Loucy (cell line): ENCODE measurements around the gene GRB10.

Experiments
- H2AFZ ChIP-seq: fragments of 200-600 bp; sonication (generic); 2 replicates; pipeline ENCODE4 v1.6.0; 2016; ENCODE audit warnings: antibody characterized with exemption, mild to moderate bottlenecking, low read length, moderate library complexity
- H3F3A ChIP-seq: fragments of 200-600 bp; 2 replicates; pipeline ENCODE4 v1.6.0; 2016; ENCODE audit warnings: antibody characterized with exemption, low read depth, mild to moderate bottlenecking
- H3K27me3 ChIP-seq: fragments of 200-600 bp; sonication (generic); 2 replicates; pipeline ENCODE4 v1.6.1; 2014; ENCODE audit warnings: low read length, mild to moderate bottlenecking; ENCODE audit not compliant: insufficient read depth, poor library complexity, severe bottlenecking
- H3K36me3 ChIP-seq: fragments of 200-600 bp; sonication (generic); 2 replicates; pipeline ENCODE4 v1.6.1; 2016; ENCODE audit warnings: low read length; ENCODE audit not compliant: insufficient read depth
- H3K4me1 ChIP-seq: fragments of 200-600 bp; sonication (generic); 2 replicates; pipeline ENCODE4 v1.5.1; 2014; ENCODE audit warnings: low read length, mild to moderate bottlenecking; ENCODE audit not compliant: insufficient read depth, poor library complexity, severe bottlenecking
- H3K4me2 ChIP-seq: fragments of 200-600 bp; sonication (generic); 2 replicates; pipeline ENCODE4 v1.6.0; 2014; ENCODE audit warnings: antibody characterized with exemption, low read length, low read depth, mild to moderate bottlenecking; ENCODE audit not compliant: poor library complexity, severe bottlenecking
- H3K4me3 ChIP-seq: fragments of 200-600 bp; sonication (generic); 2 replicates; pipeline ENCODE4 v1.5.1; 2014; ENCODE audit warnings: low read length, mild to moderate bottlenecking, mixed read lengths; ENCODE audit not compliant: poor library complexity, severe bottlenecking
- H3K79me2 ChIP-seq: fragments of 200-600 bp; sonication (generic); 2 replicates; pipeline ENCODE4 v1.6.1; 2014; ENCODE audit warnings: low read length; ENCODE audit not compliant: insufficient read depth
- H3K9ac ChIP-seq: fragments of 200-600 bp; sonication (generic); 2 replicates; pipeline ENCODE4 v1.6.0; 2014; ENCODE audit warnings: mild to moderate bottlenecking, low read depth, low read length, moderate library complexity; ENCODE audit not compliant: poor library complexity, severe bottlenecking
- H3K9me2 ChIP-seq: fragments of 200-600 bp; sonication (generic); replicated peaks from 2 replicates; pipeline ENCODE4 v1.6.1; 2016; ENCODE audit warnings: low read depth, low read length, mixed read lengths
- H3K9me3 ChIP-seq: fragments of 200-600 bp; sonication (generic); 2 replicates; pipeline ENCODE4 v1.6.1; 2014; ENCODE audit warnings: mild to moderate bottlenecking, antibody characterized with exemption, low read length, low read depth; ENCODE audit not compliant: insufficient read depth
- H4K20me1 ChIP-seq: fragments of 200-600 bp; sonication (generic); 2 replicates; pipeline ENCODE4 v1.6.0; 2014; ENCODE audit warnings: antibody characterized with exemption, low read length, mild to moderate bottlenecking; ENCODE audit not compliant: insufficient read depth, poor library complexity, severe bottlenecking
- EZH2phosphoT487 ChIP-seq: fragments of 200-600 bp; IDR thresholded peaks from 2 replicates; pipeline ENCODE4 v1.6.1; 2018; ENCODE audit warnings: antibody characterized with exemption, mild to moderate bottlenecking, moderate library complexity, borderline replicate concordance
- TF ChIP-seq, protein P1 (sequence below): fragments of 200-600 bp; sonication (generic); conservative IDR thresholded peaks from 2 replicates; pipeline ENCODE4 v1.5.1; 2014; ENCODE audit warnings: mild to moderate bottlenecking, antibody characterized with exemption, low read length

The GRB10 gene

DNA sequence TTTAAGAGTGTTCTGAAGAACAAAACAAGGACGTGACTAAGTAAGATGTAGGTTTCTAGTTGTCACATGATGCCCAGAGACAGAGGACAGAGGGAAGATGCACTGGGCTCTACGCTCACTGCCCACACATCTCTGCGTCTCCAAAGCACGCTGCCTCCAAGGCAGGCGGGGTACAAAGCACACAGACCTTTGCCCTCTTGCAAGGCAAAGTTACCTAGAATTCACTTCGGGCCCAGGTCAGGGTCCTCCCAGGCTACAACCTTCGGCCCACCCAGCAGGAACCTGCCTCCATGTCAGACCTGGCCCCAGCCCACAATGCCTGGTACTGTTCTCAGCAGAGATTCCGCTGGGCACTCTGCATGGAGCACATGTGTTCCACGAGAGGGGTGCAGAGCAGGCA is 26.5 kb downstream of the GRB10 start:
- H3K36me3 ChIP-seq, result no peaks in the 10 kb centered on the region
- H3K9ac ChIP-seq, result no peak overlapping the region
- H3K4me3 ChIP-seq, result no peak overlapping the region
- no peak overlapping the region for H2AFZ ChIP-seq
- H4K20me1 ChIP-seq, result no peaks in the 10 kb centered on the region
- H3K4me2 ChIP-seq, result no peak overlapping the region
- no peaks in the 10 kb centered on the region for H3K9me3 ChIP-seq
- no peaks in the 10 kb centered on the region for H3F3A ChIP-seq
- H3K27me3 ChIP-seq, result no peaks in the 10 kb centered on the region
- peaks cover 1% of the 10 kb centered on the region for H3K4me1 ChIP-seq
- no peaks in the 10 kb centered on the region for H3K9me2 ChIP-seq
- TF ChIP-seq, protein P1, sequence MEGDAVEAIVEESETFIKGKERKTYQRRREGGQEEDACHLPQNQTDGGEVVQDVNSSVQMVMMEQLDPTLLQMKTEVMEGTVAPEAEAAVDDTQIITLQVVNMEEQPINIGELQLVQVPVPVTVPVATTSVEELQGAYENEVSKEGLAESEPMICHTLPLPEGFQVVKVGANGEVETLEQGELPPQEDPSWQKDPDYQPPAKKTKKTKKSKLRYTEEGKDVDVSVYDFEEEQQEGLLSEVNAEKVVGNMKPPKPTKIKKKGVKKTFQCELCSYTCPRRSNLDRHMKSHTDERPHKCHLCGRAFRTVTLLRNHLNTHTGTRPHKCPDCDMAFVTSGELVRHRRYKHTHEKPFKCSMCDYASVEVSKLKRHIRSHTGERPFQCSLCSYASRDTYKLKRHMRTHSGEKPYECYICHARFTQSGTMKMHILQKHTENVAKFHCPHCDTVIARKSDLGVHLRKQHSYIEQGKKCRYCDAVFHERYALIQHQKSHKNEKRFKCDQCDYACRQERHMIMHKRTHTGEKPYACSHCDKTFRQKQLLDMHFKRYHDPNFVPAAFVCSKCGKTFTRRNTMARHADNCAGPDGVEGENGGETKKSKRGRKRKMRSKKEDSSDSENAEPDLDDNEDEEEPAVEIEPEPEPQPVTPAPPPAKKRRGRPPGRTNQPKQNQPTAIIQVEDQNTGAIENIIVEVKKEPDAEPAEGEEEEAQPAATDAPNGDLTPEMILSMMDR, result no peak
- no peak for TF ChIP-seq EZH2phosphoT487
- no peaks in the 10 kb centered on the region for H3K79me2 ChIP-seq

DNA sequence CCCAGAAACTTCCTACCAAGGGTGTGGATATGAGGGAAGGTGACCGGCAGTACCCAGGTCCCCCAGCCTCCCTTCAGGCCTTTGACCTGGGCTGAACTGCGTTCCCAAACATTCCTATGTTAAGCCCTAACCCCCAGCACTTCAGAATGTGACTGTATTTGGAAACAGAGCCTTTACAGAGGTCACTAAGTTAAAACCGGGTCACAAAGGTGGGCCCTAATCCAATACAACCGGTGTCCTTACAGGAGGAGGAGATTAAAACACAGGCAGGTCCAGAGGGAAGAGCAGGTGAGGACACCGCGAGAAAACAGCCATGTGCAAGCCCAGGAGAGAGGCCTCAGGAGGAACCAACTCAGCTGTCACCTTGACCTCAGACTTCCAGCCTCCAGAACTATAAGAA is 28.0 kb downstream of the GRB10 start:
- Histone ChIP-seq H3K4me1 (no peaks in the 10 kb centered on the region), H3K9ac (no peak overlapping the region), H4K20me1 (no peaks in the 10 kb centered on the region), H3K27me3 (no peaks in the 10 kb centered on the region), H3K9me2 (no peaks in the 10 kb centered on the region), H3K4me2 (no peak overlapping the region), H3F3A (no peaks in the 10 kb centered on the region), H3K9me3 (no peaks in the 10 kb centered on the region), H3K36me3 (no peaks in the 10 kb centered on the region), H3K79me2 (no peaks in the 10 kb centered on the region), H3K4me3 (no peak overlapping the region), H2AFZ (no peak overlapping the region)
- no peak for TF ChIP-seq EZH2phosphoT487
- TF ChIP-seq, protein P1, result no peak

DNA sequence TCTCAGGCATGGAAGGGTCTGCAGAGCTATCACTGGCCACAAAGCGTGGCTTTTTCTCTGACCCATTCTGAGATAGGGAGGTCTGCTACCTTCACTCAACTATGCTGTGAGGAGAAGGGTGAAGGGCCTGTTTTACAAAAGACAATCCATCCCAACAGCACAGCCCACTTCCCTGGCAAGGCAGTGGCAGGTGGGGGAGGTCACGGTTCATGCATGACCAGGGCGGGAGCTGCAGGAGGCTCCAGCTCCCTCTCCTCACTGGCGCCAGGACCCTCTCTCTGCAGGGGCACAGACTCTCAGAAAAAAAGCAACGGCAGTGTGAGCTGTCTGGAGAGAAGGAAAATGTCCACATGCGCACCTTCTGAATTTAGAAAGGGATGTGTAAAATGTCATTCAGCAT is 28.5 kb downstream of the GRB10 start:
- H3K4me2 ChIP-seq, result no peak overlapping the region
- no peak overlapping the region for H3K9ac ChIP-seq

More for the DNA sequence above, 28.5 kb downstream of the GRB10 start:
- H3K27me3 ChIP-seq, result no peaks in the 10 kb centered on the region
- no peaks in the 10 kb centered on the region for H3K4me1 ChIP-seq
- no peaks in the 10 kb centered on the region for H3K36me3 ChIP-seq
- H2AFZ ChIP-seq, result peak overlapping the region; percentile 84; the same call in 1 of the 2 replicates
- no peak overlapping the region for H3K4me3 ChIP-seq
- no peak for TF ChIP-seq EZH2phosphoT487
- TF ChIP-seq, protein P1, result no peak
- no peaks in the 10 kb centered on the region for H4K20me1 ChIP-seq
- no peaks in the 10 kb centered on the region for H3K79me2 ChIP-seq
- H3K9me3 ChIP-seq, result no peaks in the 10 kb centered on the region
- H3K9me2 ChIP-seq, result no peaks in the 10 kb centered on the region
- H3F3A ChIP-seq, result no peaks in the 10 kb centered on the region
